Lower lobe of right lung (tissue), 2 donors: ENCODE measurements around the gene DIP2C. TPM values are rescaled to one million over a fixed set of nuclear protein-coding genes. Genes with fewer than 3 reads are reported as not detected.

ENCODE experiments used
- ATAC-seq, 2 donors: fragments of 200-7000 bp; cut with Tn5 transposase; one replicate each; pipeline ENCODE4 v1.9.1; 2020 to 2022; ENCODE audit warnings: mild to moderate bottlenecking in 2 of 2, moderate library complexity in 2 of 2
- DNase-seq: peaks from one replicate; pipeline ENCODE4 v3.0.0-alpha.2; 2020
- H3K27ac ChIP-seq: fragments of 200-600 bp; one replicate; pipeline ENCODE4 v1.8.0; 2022
- H3K27me3 ChIP-seq: fragments of 200-600 bp; one replicate; pipeline ENCODE4 v1.8.0; 2022; ENCODE audit warnings: low read depth
- H3K36me3 ChIP-seq: fragments of 200-600 bp; one replicate; pipeline ENCODE4 v1.8.0; 2022; ENCODE audit warnings: mild to moderate bottlenecking
- H3K4me1 ChIP-seq: fragments of 200-600 bp; one replicate; pipeline ENCODE4 v1.8.0; 2022
- H3K4me3 ChIP-seq: fragments of 200-600 bp; one replicate; pipeline ENCODE4 v1.8.0; 2022; ENCODE audit warnings: mild to moderate bottlenecking
- H3K9me3 ChIP-seq: fragments of 200-600 bp; one replicate; pipeline ENCODE4 v1.8.0; 2022
- CTCF ChIP-seq: fragments of 200-600 bp; IDR thresholded peaks from one replicate; pipeline ENCODE4 v1.8.0; 2022; ENCODE audit warnings: antibody characterized with exemption, mild to moderate bottlenecking
- intact Hi-C: fragments of 100-400 bp; cut with DNase I; formaldehyde crosslinking; loops from one replicate; pipeline ENCODE4 v1.11.0; 2022
- total RNA-seq: library from RNA; stranded (reverse); fragmentation: NEBNext Ultra II Directional; extraction: Animal tissue kit (Norgen Biotek cat#: 25700); gene quantifications from one replicate; pipeline ENCODE4 v1.2.1, GENCODE V29; 2021
- donor health status: DM: no; HTN: yes; CAD: no; lungs with severe emphysema.

The DIP2C gene
- total RNA-seq, 1 donor from 2014 or later: 15.1 TPM

GRCh38 chr10:335151-335800 lies 354.2 kb downstream of the DIP2C start:
- no peaks in the 10 kb centered on the region for H3K4me1 ChIP-seq
- intact Hi-C loops: no loop called here
- no peak overlapping the region for H3K4me3 ChIP-seq
- H3K27me3 ChIP-seq: no peaks in the 10 kb centered on the region
- no peak for TF ChIP-seq CTCF
- H3K36me3 ChIP-seq: peaks cover 18% of the 10 kb centered on the region
- ATAC-seq (no peak), DNase-seq (no peak)
- H3K27ac ChIP-seq: no peak overlapping the region
- no peaks in the 10 kb centered on the region for H3K9me3 ChIP-seq

GRCh38 chr10:331186-331585 lies 358.3 kb downstream of the DIP2C start:
- Histone ChIP-seq H3K27ac (no peak overlapping the region), H3K27me3 (no peaks in the 10 kb centered on the region), H3K4me1 (no peaks in the 10 kb centered on the region), H3K4me3 (no peak overlapping the region), H3K9me3 (no peaks in the 10 kb centered on the region), H3K36me3 (peaks cover 3% of the 10 kb centered on the region)
- ATAC-seq (no peak), DNase-seq (no peak)
- no peak for TF ChIP-seq CTCF
- intact Hi-C loops: no loop called here

- Histone ChIP-seq H3K27me3 (no peaks in the 10 kb centered on the region), H3K36me3 (peaks cover 19% of the 10 kb centered on the region), H3K27ac (peak overlapping the region; percentile 1), H3K9me3 (no peaks in the 10 kb centered on the region), H3K4me1 (no peaks in the 10 kb centered on the region), H3K4me3 (peak overlapping the region; percentile 7)
- peak; percentile 85 to 86 for ATAC-seq
- intact Hi-C loops: no loop called here
- DNase-seq: peak; percentile 65
- TF ChIP-seq CTCF: no peak
These were observed 359.9 kb downstream of the DIP2C start for GRCh38 chr10:329361-330099.

GRCh38 chr10:327889-328852 lies 361.3 kb downstream of the DIP2C start:
- intact Hi-C loops: no loop called here

More at GRCh38 chr10:327889-328852, 361.3 kb downstream of the DIP2C start:
- TF ChIP-seq CTCF: no peak
- H3K36me3 ChIP-seq: peaks cover 20% of the 10 kb centered on the region
- H3K4me1 ChIP-seq: no peaks in the 10 kb centered on the region
- H3K9me3 ChIP-seq: no peaks in the 10 kb centered on the region
- ATAC-seq: no peak
- H3K27me3 ChIP-seq: no peaks in the 10 kb centered on the region
- no peak overlapping the region for H3K4me3 ChIP-seq
- no peak overlapping the region for H3K27ac ChIP-seq
- DNase-seq: no peak
